NCI-H1417 (cell line): Measurements from ENCODE around the gene PPP5C.

Experiments used
- DNase-seq, 3 experiments: peaks; one replicate each; lab custom pipeline; 2025; lab: John Stamatoyannopoulos, UW

The PPP5C gene

GRCh38 chr19:46330319-46330918 is 16.5 kb upstream of the PPP5C start:
- DNase-seq, result no peak

GRCh38 chr19:46337487-46337886 is 9.4 kb upstream of the PPP5C start:
- DNase-seq, result no peak

GRCh38 chr19:46339446-46339845 is 7.4 kb upstream of the PPP5C start:
- DNase-seq, result no peak

- no peak for DNase-seq
Observed at GRCh38 chr19:46340051-46340659, 6.7 kb upstream of the PPP5C start.

GRCh38 chr19:46341937-46342336 is 5.0 kb upstream of the PPP5C start:
- DNase-seq, result no peak

- DNase-seq, result no peak
Observed at GRCh38 chr19:46344363-46344762, 2.5 kb upstream of the PPP5C start.

GRCh38 chr19:46345157-46345556 is 1.7 kb upstream of the PPP5C start:
- DNase-seq, result no peak

- no peak for DNase-seq
Observed at GRCh38 chr19:46347572-46347883, 641 bp downstream of the PPP5C start.

GRCh38 chr19:46347985-46348384 is 1.1 kb downstream of the PPP5C start:
- no peak for DNase-seq

GRCh38 chr19:46349311-46349993 is 2.6 kb downstream of the PPP5C start:
- no peak for DNase-seq

GRCh38 chr19:46350029-46350757 is 3.3 kb downstream of the PPP5C start:
- peak in 2 of 3 experiments; percentile 22 to 67 for DNase-seq

- DNase-seq, result no peak
Observed at GRCh38 chr19:46350758-46351159, 3.9 kb downstream of the PPP5C start.

- no peak for DNase-seq
Observed at GRCh38 chr19:46351241-46352041, 4.6 kb downstream of the PPP5C start.

GRCh38 chr19:46353730-46354528 is 7.0 kb downstream of the PPP5C start:
- no peak for DNase-seq

GRCh38 chr19:46355234-46356148 is 8.6 kb downstream of the PPP5C start:
- DNase-seq, result no peak

- no peak for DNase-seq
Observed at GRCh38 chr19:46356149-46357055, 9.5 kb downstream of the PPP5C start.

- no peak for DNase-seq
Observed at GRCh38 chr19:46357846-46358583, 11.1 kb downstream of the PPP5C start.

GRCh38 chr19:46361915-46362314 is 15.0 kb downstream of the PPP5C start:
- DNase-seq, result no peak
